ENCODE data around the gene AFTPH.
A peak's percentile ranks its signal among the peaks of the same experiment; 100 is the strongest.

The AFTPH gene

DNA sequence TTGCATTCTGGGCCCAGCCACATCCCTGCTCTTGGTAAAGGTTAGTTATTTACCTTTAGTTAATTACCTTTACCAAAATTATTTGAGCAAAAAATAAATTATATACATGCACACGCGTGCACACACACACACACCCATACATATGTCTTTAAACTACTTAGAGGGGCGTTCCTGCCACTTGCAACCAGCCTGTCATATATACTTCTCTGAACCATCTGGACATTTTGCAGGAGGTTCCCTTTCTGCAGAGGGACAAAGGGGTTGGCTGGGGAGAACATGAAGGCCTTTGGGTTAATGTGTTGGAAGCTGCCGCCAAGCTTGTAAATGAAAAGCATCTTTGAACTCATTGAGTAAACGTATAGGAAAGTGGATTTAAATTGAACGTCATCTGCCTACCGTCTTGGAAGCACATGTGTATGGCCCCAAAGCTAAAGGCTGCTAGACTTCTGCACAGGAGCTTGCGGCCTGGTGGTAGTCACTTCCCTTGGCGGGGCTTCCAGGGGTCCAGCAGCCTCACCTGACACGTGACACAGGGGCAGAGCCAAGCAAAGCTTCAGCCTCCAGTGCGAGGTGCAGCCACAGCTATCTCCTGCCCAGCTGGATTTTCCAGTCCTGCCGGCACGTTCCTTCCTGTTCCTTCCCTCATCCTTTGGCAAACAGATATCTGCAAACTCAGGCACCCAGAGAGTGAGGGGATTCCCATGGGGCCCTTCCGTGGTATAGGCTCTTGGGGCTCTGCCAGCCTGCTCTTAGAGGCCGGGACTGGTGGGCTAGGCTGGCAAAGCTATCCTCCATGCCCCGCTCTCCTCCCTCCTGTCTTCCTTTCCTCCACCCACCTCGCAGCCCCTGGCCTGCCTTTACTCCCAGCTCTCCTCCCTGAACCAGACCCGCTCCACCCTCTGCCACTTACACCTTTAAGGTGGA, 83.5 kb downstream of the AFTPH start:
- no peaks in the 10 kb centered on the region for H3K27me3 ChIP-seq (ENCODE audit: low read length)
- no peak overlapping the region for H3K9ac ChIP-seq (ENCODE audit: low read length)
- H4K20me1 ChIP-seq (ENCODE audit: low read depth, low read length) = no peaks in the 10 kb centered on the region
- 0 out of 2 replicates have a peak, but pooled peaks cover 3% of the 10 kb centered on the region for H3F3A ChIP-seq (ENCODE audit: insufficient read depth)
- peak overlapping the region; percentile 96 for H2AFZ ChIP-seq (ENCODE audit: low read depth, low read length, severe bottlenecking)
- no peaks in the 10 kb centered on the region for H3K79me2 ChIP-seq (ENCODE audit: insufficient read depth, low read length)
- peak overlapping the region; percentile 32 for H3K4me3 ChIP-seq (ENCODE audit: insufficient read depth, low read length, poor library complexity, severe bottlenecking)
- TF ChIP-seq, protein P1, sequence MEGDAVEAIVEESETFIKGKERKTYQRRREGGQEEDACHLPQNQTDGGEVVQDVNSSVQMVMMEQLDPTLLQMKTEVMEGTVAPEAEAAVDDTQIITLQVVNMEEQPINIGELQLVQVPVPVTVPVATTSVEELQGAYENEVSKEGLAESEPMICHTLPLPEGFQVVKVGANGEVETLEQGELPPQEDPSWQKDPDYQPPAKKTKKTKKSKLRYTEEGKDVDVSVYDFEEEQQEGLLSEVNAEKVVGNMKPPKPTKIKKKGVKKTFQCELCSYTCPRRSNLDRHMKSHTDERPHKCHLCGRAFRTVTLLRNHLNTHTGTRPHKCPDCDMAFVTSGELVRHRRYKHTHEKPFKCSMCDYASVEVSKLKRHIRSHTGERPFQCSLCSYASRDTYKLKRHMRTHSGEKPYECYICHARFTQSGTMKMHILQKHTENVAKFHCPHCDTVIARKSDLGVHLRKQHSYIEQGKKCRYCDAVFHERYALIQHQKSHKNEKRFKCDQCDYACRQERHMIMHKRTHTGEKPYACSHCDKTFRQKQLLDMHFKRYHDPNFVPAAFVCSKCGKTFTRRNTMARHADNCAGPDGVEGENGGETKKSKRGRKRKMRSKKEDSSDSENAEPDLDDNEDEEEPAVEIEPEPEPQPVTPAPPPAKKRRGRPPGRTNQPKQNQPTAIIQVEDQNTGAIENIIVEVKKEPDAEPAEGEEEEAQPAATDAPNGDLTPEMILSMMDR (IDR thresholded peaks at IDR 0.05; ENCODE audit: insufficient read depth, low read length, poor library complexity, severe bottlenecking) = no peak
- no peak for TF ChIP-seq EZH2phosphoT487 (conservative IDR thresholded peaks at IDR 0.05; ENCODE audit: low read length)
- no peak overlapping the region for H3K27ac ChIP-seq (ENCODE audit: low read depth, low read length)
- no peaks in the 10 kb centered on the region for H3K9me3 ChIP-seq (ENCODE audit: insufficient read depth, low read length)
- peak overlapping the region; percentile 63 for H3K4me2 ChIP-seq (ENCODE audit: low read depth, low read length, poor library complexity, severe bottlenecking)
- no peaks in the 10 kb centered on the region for H3K9me2 ChIP-seq (replicated peaks; ENCODE audit: insufficient read depth, low read length)
- no peaks in the 10 kb centered on the region for H3K36me3 ChIP-seq (ENCODE audit: low read length)

DNA sequence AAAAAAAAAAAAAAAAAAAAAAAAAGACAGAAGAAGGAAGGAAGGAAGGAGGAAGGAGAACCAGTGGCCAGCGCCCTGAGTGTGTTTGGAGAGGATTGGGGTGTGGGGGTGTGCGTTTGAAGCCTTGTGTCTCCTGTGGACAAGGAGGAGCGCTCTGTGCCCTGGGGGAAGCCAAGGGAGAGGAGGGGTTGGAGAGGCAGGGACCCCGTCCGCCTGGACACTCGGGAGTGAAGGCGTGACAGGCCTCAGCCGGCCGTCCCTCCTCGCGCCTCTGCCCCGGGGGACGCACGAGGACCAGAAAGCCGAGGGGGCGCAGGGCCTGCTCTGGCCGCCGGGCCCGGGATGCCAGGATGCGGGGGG, 84.7 kb downstream of the AFTPH start:
- Histone ChIP-seq H3K36me3 (ENCODE audit: low read length) (no peaks in the 10 kb centered on the region), H3K27ac (ENCODE audit: low read depth, low read length) (no peak overlapping the region), H3K27me3 (ENCODE audit: low read length) (no peaks in the 10 kb centered on the region; the same call in 1 of the 2 replicates), H3K9me3 (ENCODE audit: insufficient read depth, low read length) (no peaks in the 10 kb centered on the region), H3K4me3 (ENCODE audit: insufficient read depth, low read length, poor library complexity, severe bottlenecking) (peak overlapping the region; percentile 44), H3K9ac (ENCODE audit: low read length) (peak overlapping the region; percentile 63), H3K9me2 (replicated peaks; ENCODE audit: insufficient read depth, low read length) (no peaks in the 10 kb centered on the region), H4K20me1 (ENCODE audit: low read depth, low read length) (no peaks in the 10 kb centered on the region), H2AFZ (ENCODE audit: low read depth, low read length, severe bottlenecking) (peak overlapping the region; percentile 82), H3F3A (ENCODE audit: insufficient read depth) (0 out of 2 replicates have a peak, but pooled peaks cover 3% of the 10 kb centered on the region), H3K79me2 (ENCODE audit: insufficient read depth, low read length) (no peaks in the 10 kb centered on the region), H3K4me2 (ENCODE audit: low read depth, low read length, poor library complexity, severe bottlenecking) (peak overlapping the region; percentile 68)
- TF ChIP-seq, protein P1 (IDR thresholded peaks at IDR 0.05; ENCODE audit: insufficient read depth, low read length, poor library complexity, severe bottlenecking) = no peak
- no peak for TF ChIP-seq EZH2phosphoT487 (conservative IDR thresholded peaks at IDR 0.05; ENCODE audit: low read length)

DNA sequence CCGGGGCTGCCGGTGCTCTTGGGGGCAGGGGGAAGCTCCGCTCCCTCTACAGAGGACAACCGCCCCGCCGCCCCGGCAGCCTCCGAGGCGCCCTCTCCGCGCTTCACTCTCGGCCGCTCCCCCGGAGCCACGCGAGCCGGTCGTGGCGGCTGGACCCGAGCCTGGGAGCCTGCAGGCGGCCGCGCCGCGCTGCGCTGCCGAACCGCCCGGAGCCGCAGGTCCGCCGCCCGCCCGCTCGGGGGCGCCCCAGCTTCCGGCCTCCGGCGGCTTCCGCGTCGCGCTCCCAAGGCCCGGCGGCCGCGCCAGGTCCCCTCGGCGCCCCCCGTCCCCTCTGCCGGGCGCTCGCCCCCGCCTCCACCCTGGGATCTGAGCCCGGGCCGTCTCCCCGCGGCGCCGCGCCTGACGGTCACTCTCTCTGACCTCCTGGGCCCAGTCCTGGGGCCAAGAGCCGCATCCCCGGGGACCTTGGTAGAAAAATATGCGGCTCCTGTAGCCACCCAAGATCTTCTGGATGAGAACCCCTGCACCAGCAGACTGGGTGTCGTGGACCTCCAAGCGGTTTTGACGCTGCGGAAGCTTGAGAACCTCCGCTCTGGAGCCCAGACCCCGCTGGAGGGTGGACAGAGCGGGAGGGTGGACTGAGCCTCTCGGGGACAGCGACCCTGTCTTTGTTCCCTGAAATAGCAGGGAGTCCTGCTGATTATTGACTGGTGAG, 85.3 kb downstream of the AFTPH start:
- Histone ChIP-seq H3K4me2 (ENCODE audit: low read depth, low read length, poor library complexity, severe bottlenecking) (peak overlapping the region; percentile 68), H3K9me2 (replicated peaks; ENCODE audit: insufficient read depth, low read length) (no peaks in the 10 kb centered on the region), H3K79me2 (ENCODE audit: insufficient read depth, low read length) (no peaks in the 10 kb centered on the region), H2AFZ (ENCODE audit: low read depth, low read length, severe bottlenecking) (peak overlapping the region; percentile 100), H3K4me3 (ENCODE audit: insufficient read depth, low read length, poor library complexity, severe bottlenecking) (peak overlapping the region; percentile 52), H4K20me1 (ENCODE audit: low read depth, low read length) (no peaks in the 10 kb centered on the region), H3K9ac (ENCODE audit: low read length) (peak overlapping the region; percentile 63), H3K27me3 (ENCODE audit: low read length) (no peaks in the 10 kb centered on the region; the same call in 1 of the 2 replicates), H3K36me3 (ENCODE audit: low read length) (no peaks in the 10 kb centered on the region), H3F3A (ENCODE audit: insufficient read depth) (0 out of 2 replicates have a peak, but pooled peaks cover 3% of the 10 kb centered on the region), H3K9me3 (ENCODE audit: insufficient read depth, low read length) (no peaks in the 10 kb centered on the region), H3K27ac (ENCODE audit: low read depth, low read length) (no peak overlapping the region)
- no peak for TF ChIP-seq EZH2phosphoT487 (conservative IDR thresholded peaks at IDR 0.05; ENCODE audit: low read length)
- TF ChIP-seq, protein P1 (IDR thresholded peaks at IDR 0.05; ENCODE audit: insufficient read depth, low read length, poor library complexity, severe bottlenecking) = no peak
